Spleen (tissue), 11 donors: Measurements from ENCODE around the gene TTC28. TPM values are rescaled to one million over a fixed set of nuclear protein-coding genes. Genes with fewer than 3 reads are reported as not detected.

Experiments used
- DNase-seq: peaks from one replicate; pipeline ENCODE4 v3.0.0-alpha.2; 2020
- H3K27ac ChIP-seq, 8 donors: fragments of 200-600 bp; sonication (generic) in 7 of 8; 1 replicate in 4 of 8; 2 replicates in 4 of 8; pipeline versions ENCODE4 v1.5.0 to v1.8.0; 2016 to 2021; ENCODE audit warnings: inconsistent platforms in 4 of 8, mild to moderate bottlenecking in 4 of 8, moderate library complexity in 1 of 8
- H3K27me3 ChIP-seq, 7 donors: fragments of 200-600 bp; sonication (generic) in 6 of 7; replicated peaks in 1 of 7; 1 replicate in 4 of 7; 2 replicates in 3 of 7; pipeline versions ENCODE4 v1.5.0 to v1.8.0; 2016 to 2021; ENCODE audit warnings: inconsistent platforms in 3 of 7, mild to moderate bottlenecking in 1 of 7
- H3K36me3 ChIP-seq, 6 donors: fragments of 200-600 bp; sonication (generic) in 5 of 6; 1 replicate in 4 of 6; 2 replicates in 2 of 6; pipeline versions ENCODE4 v1.5.0 to v1.8.0; 2016 to 2021; ENCODE audit warnings: inconsistent platforms in 2 of 6
- H3K4me1 ChIP-seq, 6 donors: fragments of 200-600 bp; sonication (generic) in 5 of 6; 1 replicate in 3 of 6; 2 replicates in 3 of 6; pipeline versions ENCODE4 v1.5.0 to v1.8.0; 2016 to 2021; ENCODE audit warnings: inconsistent platforms in 3 of 6
- H3K4me3 ChIP-seq, 8 donors: fragments of 200-600 bp; sonication (generic) in 7 of 8; 1 replicate in 4 of 8; 2 replicates in 4 of 8; pipeline versions ENCODE4 v1.5.0 to v1.8.0; 2016 to 2021; ENCODE audit warnings: inconsistent platforms in 4 of 8, mild to moderate bottlenecking in 4 of 8, moderate library complexity in 2 of 8
- H3K9me3 ChIP-seq, 8 donors: fragments of 200-600 bp; sonication (generic) in 7 of 8; 1 replicate in 4 of 8; 2 replicates in 4 of 8; pipeline versions ENCODE4 v1.5.0 to v1.8.0; 2016 to 2021; ENCODE audit warnings: inconsistent platforms in 4 of 8
- POLR2A ChIP-seq, 3 donors: fragments of 450-650 bp; IDR thresholded peaks; one replicate each; pipeline ENCODE4 v1.5.1; 2017; ENCODE audit warnings: antibody characterized with exemption in 3 of 3, mild to moderate bottlenecking in 1 of 3
- POLR2AphosphoS5 ChIP-seq, 3 donors: sonication (generic); formaldehyde crosslinking; IDR thresholded peaks; one replicate each; pipeline ENCODE4 v1.5.1; 2017; ENCODE audit warnings: antibody characterized with exemption in 3 of 3
- WGBS, 5 donors: extraction: QIAGEN DNeasy Blood & Tissue Kit in 3 of 5; methylation state at CpG; one replicate each; pipeline versions ENCODE4 v1.1.5 to v1.1.7; 2013 to 2018; 5-methylcytosine and 5-hydroxymethylcytosine counted together
- intact Hi-C: fragments of 100-400 bp; cut with DNase I; formaldehyde crosslinking; loops from one replicate; pipeline ENCODE4 v1.15.0; 2023; ENCODE audit warnings: low total_unique reads
- polyA plus RNA-seq, 3 donors: library from polyadenylated mRNA; stranded (reverse); fragments of 200-250 nt; gene quantifications; one replicate each; pipeline ENCODE4 v1.2.1, GENCODE V29; 2013
- total RNA-seq, 7 donors: library from RNA; depleted of rRNA in 3 of 7; stranded (reverse); fragments of >200 nt in 3 of 7; fragmentation: NEBNext Ultra II Directional in 4 of 7; extraction: Animal tissue kit (Norgen Biotek cat#: 25700) in 4 of 7; gene quantifications; one replicate each; pipeline versions ENCODE4 v1.1.0 to v1.2.1, GENCODE V29; 2016 to 2021
- TF ChIP-seq, protein P1 (sequence below), 11 experiments: fragments of 200-600 bp in 7 of 11; fragments of 450-650 bp in 4 of 11; sonication (generic) in 4 of 11; IDR thresholded peaks in 8 of 11; conservative IDR thresholded peaks in 3 of 11; 1 replicate in 7 of 11; 2 replicates in 4 of 11; pipeline versions ENCODE4 v1.4.0 to v1.8.0; 2016 to 2021; ENCODE audit warnings: antibody characterized with exemption in 11 of 11, inconsistent platforms in 4 of 11, mild to moderate bottlenecking in 1 of 11
- donor health status: healthy with polysubstance abuse.
- donor health status: DM: no; HTN: no; CAD: no; lungs with moderate emphysema.
- donor health status: DM: no; HTN: no; CAD: no.
- donor health status: Bipolar disorder and iron deficiency.
- donor health status: healthy.
- donor health status: DM: no; HTN: no; CAD: no.
- donor health status: DM: yes; HTN: yes; CAD: no.

The TTC28 gene
- total and polyA plus RNA-seq, 10 donors: 0.62 to 69.0 (median 33.5) TPM

DNA sequence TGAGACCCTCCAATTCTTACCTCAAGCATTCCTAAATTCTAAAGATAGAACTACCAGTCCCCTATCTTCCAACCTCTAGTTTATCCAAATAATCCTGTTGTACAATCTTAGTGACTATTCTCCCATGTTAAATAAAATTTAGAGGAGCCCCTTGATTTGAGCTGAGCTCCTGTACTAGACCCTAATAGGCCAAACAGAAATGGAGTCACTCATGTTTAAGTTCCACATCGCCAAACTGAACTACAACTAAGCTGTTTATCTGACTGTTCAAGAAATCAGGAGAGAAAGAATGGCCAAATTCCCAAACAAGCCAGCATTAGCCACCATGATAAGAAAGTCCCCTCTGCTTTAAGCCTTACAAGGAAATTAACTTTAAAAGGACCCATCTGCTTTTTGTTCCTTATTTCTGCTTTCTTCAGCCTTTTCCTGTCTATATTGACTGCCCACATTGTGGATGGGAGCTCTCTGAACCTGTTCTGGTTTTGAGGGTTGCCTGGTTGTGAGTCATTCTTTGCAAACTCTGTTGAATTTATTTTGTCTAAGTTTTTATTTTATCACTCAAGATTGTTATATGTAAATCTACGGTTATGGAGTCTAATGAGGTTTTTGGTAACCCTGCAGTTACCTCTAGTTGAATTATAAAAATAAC lies 90.4 kb downstream of the TTC28 start:
- Histone ChIP-seq H3K27me3 (no peaks in the 10 kb centered on the region), H3K27ac (no peak overlapping the region), H3K4me3 (no peak overlapping the region), H3K36me3 (no peaks in the 10 kb centered on the region), H3K4me1 (no peaks in the 10 kb centered on the region), H3K9me3 (no peaks in the 10 kb centered on the region)
- WGBS, 5 donors: 88 to 94% (median 90%) methylated on average over 2 of the region's 2 CpGs
- intact Hi-C loops: loop anchor here (10.0 kb wide), 1 partner anchor 564 kb away; no protein-coding TSS in a partner anchor
- TF ChIP-seq POLR2A (IDR thresholded peaks at IDR 0.05) (no peak), POLR2AphosphoS5 (IDR thresholded peaks at IDR 0.05) (no peak)
- TF ChIP-seq, protein P1, sequence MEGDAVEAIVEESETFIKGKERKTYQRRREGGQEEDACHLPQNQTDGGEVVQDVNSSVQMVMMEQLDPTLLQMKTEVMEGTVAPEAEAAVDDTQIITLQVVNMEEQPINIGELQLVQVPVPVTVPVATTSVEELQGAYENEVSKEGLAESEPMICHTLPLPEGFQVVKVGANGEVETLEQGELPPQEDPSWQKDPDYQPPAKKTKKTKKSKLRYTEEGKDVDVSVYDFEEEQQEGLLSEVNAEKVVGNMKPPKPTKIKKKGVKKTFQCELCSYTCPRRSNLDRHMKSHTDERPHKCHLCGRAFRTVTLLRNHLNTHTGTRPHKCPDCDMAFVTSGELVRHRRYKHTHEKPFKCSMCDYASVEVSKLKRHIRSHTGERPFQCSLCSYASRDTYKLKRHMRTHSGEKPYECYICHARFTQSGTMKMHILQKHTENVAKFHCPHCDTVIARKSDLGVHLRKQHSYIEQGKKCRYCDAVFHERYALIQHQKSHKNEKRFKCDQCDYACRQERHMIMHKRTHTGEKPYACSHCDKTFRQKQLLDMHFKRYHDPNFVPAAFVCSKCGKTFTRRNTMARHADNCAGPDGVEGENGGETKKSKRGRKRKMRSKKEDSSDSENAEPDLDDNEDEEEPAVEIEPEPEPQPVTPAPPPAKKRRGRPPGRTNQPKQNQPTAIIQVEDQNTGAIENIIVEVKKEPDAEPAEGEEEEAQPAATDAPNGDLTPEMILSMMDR (IDR thresholded peaks at IDR 0.05 in 8 of 11, conservative IDR thresholded peaks at IDR 0.05 in 3 of 11): no peak
- no peak for DNase-seq

DNA sequence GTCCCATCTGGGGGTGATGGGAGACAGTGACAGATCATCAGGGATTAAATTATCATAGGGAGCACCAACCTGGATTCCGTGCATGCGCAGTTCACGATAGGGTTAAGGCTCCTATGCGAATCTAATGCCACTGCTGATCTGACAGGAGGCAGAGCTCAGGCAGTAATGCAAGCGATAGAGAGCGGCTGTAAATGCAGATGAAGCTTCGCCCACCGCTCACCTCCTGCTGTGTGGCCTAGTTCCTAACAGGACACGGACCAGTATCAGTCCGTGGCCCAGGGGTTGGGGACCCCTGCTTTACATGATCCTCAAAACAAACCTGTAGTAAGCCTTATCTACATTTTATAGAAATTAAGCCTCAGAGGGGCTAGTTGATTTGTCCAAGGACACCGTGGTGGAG lies 94.3 kb downstream of the TTC28 start:
- H3K9me3 ChIP-seq: no peaks in the 10 kb centered on the region
- H3K27me3 ChIP-seq: no peaks in the 10 kb centered on the region
- TF ChIP-seq, protein P1 (IDR thresholded peaks at IDR 0.05 in 8 of 11, conservative IDR thresholded peaks at IDR 0.05 in 3 of 11): no peak
- TF ChIP-seq POLR2A (IDR thresholded peaks at IDR 0.05): no peak
- TF ChIP-seq POLR2AphosphoS5 (IDR thresholded peaks at IDR 0.05): no peak
- WGBS, 5 donors: 90 to 98% (median 95%) methylated on average over 11 of the region's 11 CpGs
- H3K27ac ChIP-seq: no peak overlapping the region
- H3K4me3 ChIP-seq: no peak overlapping the region
- H3K4me1 ChIP-seq: no peaks in the 10 kb centered on the region
- intact Hi-C loops: loop anchor here (10.0 kb wide), 1 partner anchor 561 kb away; no protein-coding TSS in a partner anchor
- no peaks in the 10 kb centered on the region for H3K36me3 ChIP-seq
- no peak for DNase-seq

DNA sequence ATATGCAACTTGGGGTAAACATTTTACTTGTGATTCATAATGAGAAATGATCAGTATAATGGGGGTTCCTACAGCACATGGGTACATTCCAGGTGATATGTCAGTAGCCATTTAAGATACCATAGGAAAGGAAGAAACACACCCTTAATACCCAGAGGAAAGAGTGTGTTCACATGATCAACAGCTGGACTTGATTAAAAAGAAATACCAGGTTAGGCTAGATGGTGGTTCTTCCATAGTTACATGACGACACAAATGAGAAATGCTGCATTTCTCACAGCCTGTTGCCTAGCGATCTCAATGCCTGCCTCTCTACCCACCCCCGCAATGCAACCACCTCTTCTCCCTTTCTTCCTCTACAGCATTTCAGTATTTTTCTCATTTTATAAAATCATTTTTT lies 96.8 kb downstream of the TTC28 start:
- no peak for DNase-seq
- Histone ChIP-seq H3K27me3 (no peaks in the 10 kb centered on the region), H3K4me1 (no peaks in the 10 kb centered on the region), H3K4me3 (no peak overlapping the region), H3K36me3 (no peaks in the 10 kb centered on the region), H3K27ac (no peak overlapping the region), H3K9me3 (no peaks in the 10 kb centered on the region)
- TF ChIP-seq, protein P1 (IDR thresholded peaks at IDR 0.05 in 8 of 11, conservative IDR thresholded peaks at IDR 0.05 in 3 of 11): no peak
- TF ChIP-seq POLR2AphosphoS5 (IDR thresholded peaks at IDR 0.05) (no peak), POLR2A (IDR thresholded peaks at IDR 0.05) (no peak)
- intact Hi-C loops: loop anchor here (10.0 kb wide), 1 partner anchor 558 kb away; no protein-coding TSS in a partner anchor
- 77 to 88% (median 82%) methylated on average over 3 of the region's 3 CpGs for WGBS, 5 donors

DNA sequence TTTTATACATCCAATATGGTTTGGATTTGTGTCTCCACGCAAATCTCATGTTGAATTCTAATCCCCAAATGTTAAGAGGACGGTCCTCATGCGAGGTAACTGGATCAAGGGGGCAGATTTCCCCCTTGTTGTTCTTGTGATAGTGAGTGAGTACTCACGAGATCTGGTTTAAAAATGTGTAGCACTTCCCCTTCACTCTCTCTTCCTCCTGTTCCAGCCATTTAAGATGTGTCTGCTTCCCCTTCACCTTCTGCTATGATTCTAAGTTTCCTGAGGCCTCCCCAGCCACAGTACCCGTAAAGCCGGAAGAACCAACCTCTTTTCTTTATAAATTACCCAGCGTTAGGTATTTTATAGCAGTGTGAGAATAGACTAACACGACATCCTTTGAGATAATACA lies 98.6 kb downstream of the TTC28 start:
- no peak for DNase-seq
- Histone ChIP-seq H3K4me1 (no peaks in the 10 kb centered on the region), H3K36me3 (no peaks in the 10 kb centered on the region), H3K4me3 (no peak overlapping the region), H3K27ac (no peak overlapping the region), H3K27me3 (no peaks in the 10 kb centered on the region), H3K9me3 (no peaks in the 10 kb centered on the region)
- intact Hi-C loops: loop anchor here (10.0 kb wide), 1 partner anchor 556 kb away; no protein-coding TSS in a partner anchor
- 61 to 74% (median 69%) methylated on average over 8 of the region's 8 CpGs for WGBS, 5 donors
- TF ChIP-seq POLR2AphosphoS5 (IDR thresholded peaks at IDR 0.05) (no peak), POLR2A (IDR thresholded peaks at IDR 0.05) (no peak)
- TF ChIP-seq, protein P1 (IDR thresholded peaks at IDR 0.05 in 8 of 11, conservative IDR thresholded peaks at IDR 0.05 in 3 of 11): no peak
